ENCODE data around the gene CCR2.

The CCR2 gene

GRCh38 chr3:46399557-46399956, 45.6 kb downstream of the CCR2 start:
- Histone ChIP-seq H3K14ac (ENCODE audit: low read length in 2 of 2) (no peak overlapping the region), H2BK120ac (ENCODE audit: low read depth, low read length) (no peak overlapping the region), H2BK12ac (ENCODE audit: low read length in 2 of 2) (no peak overlapping the region), H3K79me1 (replicated peaks; ENCODE audit: low read length, poor library complexity, severe bottlenecking) (no peaks in the 10 kb centered on the region), H3K4me1 (ENCODE audit: control insufficient read depth, insufficient read depth, low read depth, low read length) (no peaks in the 10 kb centered on the region), H3K9ac (ENCODE audit: low read length) (no peak overlapping the region), H3K36me3 (ENCODE audit: control insufficient read depth in 1 of 2, insufficient read depth in 2 of 2, low read depth in 1 of 2, low read length in 2 of 2) (no peaks in the 10 kb centered on the region), H3K4me2 (ENCODE audit: low read length, poor library complexity, severe bottlenecking) (no peak overlapping the region), H2AFZ (ENCODE audit: low read depth, low read length) (no peak overlapping the region), H2BK15ac (ENCODE audit: low read depth, poor library complexity, severe bottlenecking) (no peak overlapping the region), H3K9me3 (ENCODE audit: control insufficient read depth, low read length) (no peaks in the 10 kb centered on the region), H2BK5ac (ENCODE audit: low read depth, low read length, poor library complexity, severe bottlenecking) (no peak overlapping the region), H4K8ac (ENCODE audit: low read length) (no peak overlapping the region), H3K18ac (ENCODE audit: low read depth in 1 of 2, low read length in 2 of 2) (no peak overlapping the region), H3K4ac (ENCODE audit: low read depth in 1 of 2, low read length in 2 of 2) (no peak overlapping the region), H3K27ac (ENCODE audit: low read length, poor library complexity, severe bottlenecking) (no peak overlapping the region), H4K91ac (ENCODE audit: low read length) (no peak overlapping the region), H3K27me3 (ENCODE audit: control insufficient read depth in 1 of 2, insufficient read depth in 1 of 2, low read length in 2 of 2) (peaks cover 13 to 37% of the 10 kb centered on the region in 2 experiments), H3K23ac (ENCODE audit: low read length in 2 of 2) (no peak overlapping the region), H2AK5ac (ENCODE audit: low read length, severe bottlenecking) (no peak overlapping the region), H3K4me3 (ENCODE audit: insufficient read depth in 1 of 2, low read depth in 1 of 2, low read length in 2 of 2) (no peak overlapping the region)
- peak; percentile 52 for DNase-seq
- 36% methylated on average over 2 of the region's 2 CpGs for WGBS

GRCh38 chr3:46400000-46400734, 46.3 kb downstream of the CCR2 start:
- H2BK5ac ChIP-seq (ENCODE audit: low read depth, low read length, poor library complexity, severe bottlenecking) = no peak overlapping the region
- H2BK12ac ChIP-seq (ENCODE audit: low read length in 2 of 2) = no peak overlapping the region
- no peak overlapping the region for H3K14ac ChIP-seq (ENCODE audit: low read length in 2 of 2)
- H2BK15ac ChIP-seq (ENCODE audit: low read depth, poor library complexity, severe bottlenecking) = no peak overlapping the region
- H3K9me3 ChIP-seq (ENCODE audit: control insufficient read depth, low read length) = no peaks in the 10 kb centered on the region
- no peak overlapping the region for H2BK120ac ChIP-seq (ENCODE audit: low read depth, low read length)
- H3K9ac ChIP-seq (ENCODE audit: low read length) = no peak overlapping the region
- peak overlapping the region in 1 of 2 experiments; percentile 49 for H3K23ac ChIP-seq (ENCODE audit: low read length in 2 of 2)
- no peak overlapping the region for H3K18ac ChIP-seq (ENCODE audit: low read depth in 1 of 2, low read length in 2 of 2)
- H3K27ac ChIP-seq (ENCODE audit: low read length, poor library complexity, severe bottlenecking) = no peak overlapping the region
- no peaks in the 10 kb centered on the region for H3K36me3 ChIP-seq (ENCODE audit: control insufficient read depth in 1 of 2, insufficient read depth in 2 of 2, low read depth in 1 of 2, low read length in 2 of 2)
- no peak overlapping the region for H3K4ac ChIP-seq (ENCODE audit: low read depth in 1 of 2, low read length in 2 of 2)
- H2AK5ac ChIP-seq (ENCODE audit: low read length, severe bottlenecking) = no peak overlapping the region
- no peak overlapping the region for H3K4me3 ChIP-seq (ENCODE audit: insufficient read depth in 1 of 2, low read depth in 1 of 2, low read length in 2 of 2)
- no peak overlapping the region for H4K8ac ChIP-seq (ENCODE audit: low read length)
- peaks cover 7 to 31% of the 10 kb centered on the region in 2 experiments for H3K27me3 ChIP-seq (ENCODE audit: control insufficient read depth in 1 of 2, insufficient read depth in 1 of 2, low read length in 2 of 2)
- no peak overlapping the region for H3K4me2 ChIP-seq (ENCODE audit: low read length, poor library complexity, severe bottlenecking)
- WGBS = 33% methylated on average over 8 of the region's 8 CpGs
- DNase-seq = peak; percentile 79
- no peaks in the 10 kb centered on the region for H3K79me1 ChIP-seq (replicated peaks; ENCODE audit: low read length, poor library complexity, severe bottlenecking)
- no peak overlapping the region for H4K91ac ChIP-seq (ENCODE audit: low read length)
- H3K4me1 ChIP-seq (ENCODE audit: control insufficient read depth, insufficient read depth, low read depth, low read length) = no peaks in the 10 kb centered on the region
- no peak overlapping the region for H2AFZ ChIP-seq (ENCODE audit: low read depth, low read length)

GRCh38 chr3:46400846-46401245, 46.9 kb downstream of the CCR2 start:
- peaks cover under 1 to 26% of the 10 kb centered on the region in 2 experiments for H3K27me3 ChIP-seq (ENCODE audit: control insufficient read depth in 1 of 2, insufficient read depth in 1 of 2, low read length in 2 of 2)
- H3K4me1 ChIP-seq (ENCODE audit: control insufficient read depth, insufficient read depth, low read depth, low read length) = no peaks in the 10 kb centered on the region
- no peak overlapping the region for H3K23ac ChIP-seq (ENCODE audit: low read length in 2 of 2)
- no peak overlapping the region for H2BK15ac ChIP-seq (ENCODE audit: low read depth, poor library complexity, severe bottlenecking)
- no peak overlapping the region for H3K4me3 ChIP-seq (ENCODE audit: insufficient read depth in 1 of 2, low read depth in 1 of 2, low read length in 2 of 2)
- no peak overlapping the region for H2AK5ac ChIP-seq (ENCODE audit: low read length, severe bottlenecking)
- H2AFZ ChIP-seq (ENCODE audit: low read depth, low read length) = no peak overlapping the region
- H2BK12ac ChIP-seq (ENCODE audit: low read length in 2 of 2) = no peak overlapping the region
- H3K4me2 ChIP-seq (ENCODE audit: low read length, poor library complexity, severe bottlenecking) = no peak overlapping the region
- H3K14ac ChIP-seq (ENCODE audit: low read length in 2 of 2) = no peak overlapping the region
- H2BK120ac ChIP-seq (ENCODE audit: low read depth, low read length) = no peak overlapping the region
- no peak overlapping the region for H4K8ac ChIP-seq (ENCODE audit: low read length)
- no peak for DNase-seq
- no peak overlapping the region for H3K18ac ChIP-seq (ENCODE audit: low read depth in 1 of 2, low read length in 2 of 2)
- H3K4ac ChIP-seq (ENCODE audit: low read depth in 1 of 2, low read length in 2 of 2) = no peak overlapping the region
- no peak overlapping the region for H2BK5ac ChIP-seq (ENCODE audit: low read depth, low read length, poor library complexity, severe bottlenecking)
- no peak overlapping the region for H4K91ac ChIP-seq (ENCODE audit: low read length)
- H3K9ac ChIP-seq (ENCODE audit: low read length) = no peak overlapping the region
- no peaks in the 10 kb centered on the region for H3K36me3 ChIP-seq (ENCODE audit: control insufficient read depth in 1 of 2, insufficient read depth in 2 of 2, low read depth in 1 of 2, low read length in 2 of 2)
- 92% methylated on average over 5 of the region's 5 CpGs for WGBS
- H3K9me3 ChIP-seq (ENCODE audit: control insufficient read depth, low read length) = no peaks in the 10 kb centered on the region
- no peaks in the 10 kb centered on the region for H3K79me1 ChIP-seq (replicated peaks; ENCODE audit: low read length, poor library complexity, severe bottlenecking)
- H3K27ac ChIP-seq (ENCODE audit: low read length, poor library complexity, severe bottlenecking) = no peak overlapping the region

GRCh38 chr3:46401579-46401978, 47.7 kb downstream of the CCR2 start:
- Histone ChIP-seq H3K4me1 (ENCODE audit: control insufficient read depth, insufficient read depth, low read depth, low read length) (peaks cover 2% of the 10 kb centered on the region), H4K8ac (ENCODE audit: low read length) (no peak overlapping the region), H3K4ac (ENCODE audit: low read depth in 1 of 2, low read length in 2 of 2) (no peak overlapping the region), H2AK5ac (ENCODE audit: low read length, severe bottlenecking) (no peak overlapping the region), H3K9ac (ENCODE audit: low read length) (no peak overlapping the region), H3K79me1 (replicated peaks; ENCODE audit: low read length, poor library complexity, severe bottlenecking) (no peaks in the 10 kb centered on the region), H2BK5ac (ENCODE audit: low read depth, low read length, poor library complexity, severe bottlenecking) (no peak overlapping the region), H3K27ac (ENCODE audit: low read length, poor library complexity, severe bottlenecking) (no peak overlapping the region), H2AFZ (ENCODE audit: low read depth, low read length) (no peak overlapping the region), H2BK120ac (ENCODE audit: low read depth, low read length) (no peak overlapping the region), H2BK15ac (ENCODE audit: low read depth, poor library complexity, severe bottlenecking) (no peak overlapping the region), H3K9me3 (ENCODE audit: control insufficient read depth, low read length) (no peaks in the 10 kb centered on the region), H3K23ac (ENCODE audit: low read length in 2 of 2) (no peak overlapping the region), H3K27me3 (ENCODE audit: control insufficient read depth in 1 of 2, insufficient read depth in 1 of 2, low read length in 2 of 2) (peaks cover 0 to 21% of the 10 kb centered on the region in 2 experiments), H3K4me3 (ENCODE audit: insufficient read depth in 1 of 2, low read depth in 1 of 2, low read length in 2 of 2) (no peak overlapping the region), H3K18ac (ENCODE audit: low read depth in 1 of 2, low read length in 2 of 2) (no peak overlapping the region), H3K4me2 (ENCODE audit: low read length, poor library complexity, severe bottlenecking) (no peak overlapping the region), H2BK12ac (ENCODE audit: low read length in 2 of 2) (peak overlapping the region in 1 of 2 experiments; percentile 57), H3K36me3 (ENCODE audit: control insufficient read depth in 1 of 2, insufficient read depth in 2 of 2, low read depth in 1 of 2, low read length in 2 of 2) (no peaks in the 10 kb centered on the region), H3K14ac (ENCODE audit: low read length in 2 of 2) (peak overlapping the region in 1 of 2 experiments; percentile 51), H4K91ac (ENCODE audit: low read length) (no peak overlapping the region)
- DNase-seq = no peak
- 100% methylated on average over 1 of the region's 2 CpGs for WGBS
